Activated CD4-positive, alpha-beta T cell treated with anti-CD3 and anti-CD28 coated beads, Interleukin-2, amount 50 U/mL, for 4 hours (primary cell): ENCODE data around the gene NECTIN4.
A peak's percentile ranks its signal among the peaks of the same experiment; 100 is the strongest.
"Not testable (repeated sequence)": the region's sequence is repeated elsewhere in the genome, so short reads cannot be mapped to it uniquely, and the experiment has no call there.

Experiments
- DNase-seq, 2 experiments: peaks; one replicate each; pipeline ENCODE4 v3.0.0-alpha.2; 2020

NECTIN4 gene

GRCh38 chr1:161089251-161089924 is at the start of gene NECTIN4:
Gene NECTIN4 (minus strand): TSS chr1:161089558. CDS start chr1:161089296, 262 bp downstream.
- no peak for DNase-seq

GRCh38 chr1:161138431-161138830 is 49.1 kb upstream of the NECTIN4 start:
- DNase-seq = no peak

- no peak for DNase-seq
Measured at GRCh38 chr1:161137881-161138280, 48.5 kb upstream of the NECTIN4 start.

DNA sequence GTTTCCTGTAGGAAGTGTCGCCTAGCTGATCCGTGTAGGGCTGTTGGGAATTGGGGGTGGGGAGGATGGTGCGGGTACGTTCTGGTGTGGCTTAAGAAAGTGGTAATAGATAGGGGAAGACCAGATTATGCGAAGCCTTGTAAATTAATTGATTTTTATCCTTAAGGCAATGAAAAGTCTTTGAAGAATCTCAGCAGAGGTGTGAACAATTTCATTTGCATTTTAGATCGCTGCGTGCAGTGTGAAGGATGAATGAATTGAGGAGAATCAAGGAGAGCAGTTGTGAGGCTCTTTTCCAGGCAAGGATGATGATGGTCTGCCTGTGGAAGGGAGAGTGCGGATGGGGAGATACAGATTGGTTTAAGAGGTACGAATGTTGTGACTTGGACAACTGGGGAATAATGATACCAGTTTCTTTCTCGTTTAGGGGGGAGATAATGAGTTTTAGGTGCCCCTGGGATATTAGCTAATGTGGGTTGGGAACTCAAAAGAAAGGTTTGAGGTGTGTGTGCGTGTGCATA is 43.9 kb upstream of the NECTIN4 start:
- DNase-seq = no peak

- DNase-seq = peak; percentile 89 to 91
Measured at GRCh38 chr1:161132410-161133219, 43.3 kb upstream of the NECTIN4 start, which contains the start of gene DEDD. Gene DEDD (minus strand): TSS chr1:161132667. CDS start chr1:161124462, 8,205 bp downstream.

GRCh38 chr1:161131523-161132409 is 42.4 kb upstream of the NECTIN4 start:
- DNase-seq = no peak

GRCh38 chr1:161130266-161130665 is 40.9 kb upstream of the NECTIN4 start:
- no peak for DNase-seq

GRCh38 chr1:161128591-161129420 is 39.4 kb upstream of the NECTIN4 start:
- no peak for DNase-seq

DNA sequence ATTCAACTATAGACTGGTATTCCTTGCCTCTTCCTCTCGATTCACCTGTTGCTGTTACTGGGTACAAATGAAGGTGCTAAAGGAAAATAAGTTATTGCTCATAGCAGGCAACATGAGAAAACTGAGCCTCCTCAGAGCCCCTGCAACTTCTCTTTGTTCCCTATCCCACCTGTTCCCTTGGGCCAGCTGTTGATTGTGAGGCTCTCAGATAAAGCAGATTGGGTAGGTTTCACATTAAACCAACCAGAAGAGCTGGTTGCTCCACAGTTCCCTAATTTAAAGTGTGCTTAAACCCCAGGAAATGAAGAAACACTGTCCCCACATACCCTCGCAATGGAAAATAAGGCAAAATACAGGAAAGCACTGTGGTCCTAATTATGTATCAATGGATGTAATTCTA is 38.3 kb upstream of the NECTIN4 start:
- no peak for DNase-seq

- no peak for DNase-seq
Measured at GRCh38 chr1:161122967-161123366, 33.6 kb upstream of the NECTIN4 start.

GRCh38 chr1:161121834-161122233 is 32.5 kb upstream of the NECTIN4 start:
- no peak for DNase-seq

DNA sequence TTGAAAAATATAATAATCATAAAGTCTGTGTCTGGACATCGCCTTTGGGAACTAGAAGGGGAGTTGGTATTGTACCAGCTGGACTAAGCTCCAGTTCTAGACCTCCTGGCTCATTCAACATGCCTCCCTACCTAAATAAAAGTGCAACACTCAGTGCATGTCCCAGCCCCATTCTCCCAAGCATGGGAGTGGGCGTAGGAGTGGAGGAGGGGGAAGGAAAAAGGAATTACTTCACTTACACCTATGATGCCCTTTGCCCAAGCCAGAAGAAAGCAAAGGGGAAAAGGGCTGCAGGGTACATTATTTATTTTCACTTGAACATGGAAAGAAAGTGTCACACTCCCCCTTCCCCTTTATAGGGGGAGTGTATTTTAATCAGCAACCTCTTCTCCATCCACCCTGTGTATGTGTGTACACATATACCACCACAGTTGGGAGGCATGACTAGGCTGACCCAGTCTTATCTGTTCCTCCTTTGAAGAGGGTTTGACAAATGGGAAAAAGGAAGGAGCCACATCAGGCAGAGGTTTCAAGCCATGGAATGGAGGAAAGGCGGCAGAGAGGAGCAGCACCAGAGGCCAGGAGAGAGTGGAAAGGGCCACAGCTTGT is 31.8 kb upstream of the NECTIN4 start:
- no peak for DNase-seq

DNA sequence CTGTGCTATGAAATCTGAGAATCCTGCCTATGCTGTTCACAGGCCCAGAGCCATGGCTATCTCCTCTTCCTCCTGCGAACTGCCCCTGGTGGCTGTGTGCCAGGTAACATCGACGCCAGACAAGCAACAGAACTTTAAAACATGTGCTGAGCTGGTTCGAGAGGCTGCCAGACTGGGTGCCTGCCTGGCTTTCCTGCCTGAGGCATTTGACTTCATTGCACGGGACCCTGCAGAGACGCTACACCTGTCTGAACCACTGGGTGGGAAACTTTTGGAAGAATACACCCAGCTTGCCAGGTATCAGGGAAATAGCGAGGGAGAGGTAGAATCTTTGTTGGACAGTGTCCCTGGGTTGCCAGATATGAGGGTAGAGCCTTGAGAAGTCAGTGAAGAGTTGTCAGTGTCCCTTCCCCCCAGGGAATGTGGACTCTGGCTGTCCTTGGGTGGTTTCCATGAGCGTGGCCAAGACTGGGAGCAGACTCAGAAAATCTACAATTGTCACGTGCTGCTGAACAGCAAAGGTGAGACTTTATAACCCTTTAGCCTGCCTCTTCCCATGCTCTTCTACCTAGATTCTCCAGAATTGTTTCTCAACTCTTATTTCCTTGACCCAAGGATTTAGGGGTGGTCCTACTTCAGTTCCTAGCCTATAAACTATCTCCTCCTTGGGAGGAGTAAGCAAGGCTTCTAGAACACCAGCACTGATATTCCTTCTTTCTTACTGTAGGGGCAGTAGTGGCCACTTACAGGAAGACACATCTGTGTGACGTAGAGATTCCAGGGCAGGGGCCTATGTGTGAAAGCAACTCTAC is 29.9 kb upstream of the NECTIN4 start:
- peak; percentile 58 to 71 for DNase-seq

DNA sequence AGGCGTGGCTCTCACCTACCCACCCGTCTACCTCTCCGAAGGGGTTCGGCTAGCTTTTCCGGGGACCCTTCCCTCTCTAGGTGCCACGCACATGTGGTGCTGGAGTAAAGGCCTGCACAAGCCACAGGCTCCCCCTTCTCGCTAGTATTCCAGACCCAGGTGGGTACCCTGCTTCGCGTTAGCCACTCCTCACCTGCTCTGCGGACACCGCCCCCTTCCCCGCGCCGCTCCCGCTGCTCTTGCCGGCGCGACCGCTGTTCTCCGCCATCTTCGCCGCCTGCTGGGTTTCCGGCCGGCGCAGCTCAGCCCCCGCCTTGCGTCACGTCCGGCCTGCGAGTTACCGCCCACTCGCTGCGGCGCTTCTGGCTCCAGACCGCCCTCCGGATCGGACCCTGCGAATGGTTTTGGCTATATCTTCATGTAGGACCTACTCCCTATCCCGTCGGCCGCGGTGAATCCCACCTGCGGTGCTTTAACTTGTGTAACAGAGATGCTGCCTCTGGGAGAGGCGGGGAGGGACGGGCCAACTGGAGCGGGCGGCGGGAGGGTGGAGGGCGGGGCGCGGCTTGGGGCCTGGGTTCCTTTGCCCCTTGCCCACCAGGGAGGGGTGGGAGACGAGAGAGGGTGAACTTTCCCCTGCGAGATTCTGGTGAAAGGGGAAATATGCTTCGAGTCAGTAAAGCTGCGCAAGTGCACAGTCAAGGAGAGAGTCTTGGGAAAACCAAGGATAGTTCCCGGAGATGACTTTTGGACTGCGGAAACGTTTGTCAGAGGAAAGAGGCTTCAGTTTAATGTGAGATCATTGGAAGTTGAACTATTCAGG is 28.6 kb upstream of the NECTIN4 start, which contains the start of the genes NIT1 and PFDN2:
TSS of gene NIT1 (plus strand) at position 347 of the 823 bp plus-strand sequence. CDS start at position 419, 72 bp downstream.
TSS of gene PFDN2 (minus strand) at position 279 of the 823 bp plus-strand sequence. CDS start at position 268, 11 bp downstream.
- peak; percentile 79 to 81 for DNase-seq

- DNase-seq = not testable (repeated sequence)
Measured at GRCh38 chr1:161115961-161116360, 26.6 kb upstream of the NECTIN4 start.

DNA sequence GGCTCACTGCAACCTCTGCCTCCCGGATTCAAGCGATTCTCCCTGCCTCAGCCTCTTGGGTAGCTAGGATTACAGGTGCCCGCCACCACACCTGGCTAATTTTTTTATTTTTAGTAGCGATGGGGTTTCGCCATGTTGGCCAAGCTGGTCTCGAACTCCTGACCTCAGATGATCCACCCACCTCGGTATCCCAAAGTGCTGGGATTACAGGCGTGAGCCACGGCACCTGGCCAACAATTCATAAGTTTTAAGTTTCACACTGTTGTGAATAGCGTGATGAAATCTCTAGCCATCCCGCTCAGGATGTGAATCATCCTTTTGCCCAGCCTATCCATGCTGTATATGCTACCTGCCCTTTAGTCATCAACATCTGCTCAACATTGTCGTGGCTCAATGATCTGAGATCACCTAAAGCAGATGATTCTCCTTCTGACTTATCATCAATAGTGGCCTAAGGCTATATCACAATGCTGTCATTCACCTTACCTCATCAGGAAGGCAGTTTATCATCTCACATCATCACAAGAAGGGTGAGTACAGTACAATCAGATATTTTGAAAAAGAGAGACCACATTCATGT is 25.9 kb upstream of the NECTIN4 start:
- DNase-seq = no peak

DNA sequence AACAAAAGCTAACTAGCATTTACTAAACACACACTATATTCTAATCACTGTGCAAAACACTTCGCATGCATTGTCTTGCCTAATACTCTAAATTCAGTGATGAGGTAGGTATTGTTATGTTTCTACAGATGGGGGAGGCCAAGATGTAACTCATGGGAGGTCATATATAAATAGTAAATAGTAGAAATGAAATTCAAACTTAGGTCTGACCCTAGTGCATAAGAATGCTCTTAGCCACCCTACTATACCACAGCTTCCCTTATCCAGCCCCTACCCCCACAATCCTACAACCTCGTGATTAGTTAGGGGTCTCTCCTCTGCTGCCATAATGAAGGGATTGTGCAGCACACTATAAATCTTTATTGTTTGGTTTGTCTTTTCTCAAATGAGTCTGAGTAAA is 25.2 kb upstream of the NECTIN4 start:
- DNase-seq = no peak

DNA sequence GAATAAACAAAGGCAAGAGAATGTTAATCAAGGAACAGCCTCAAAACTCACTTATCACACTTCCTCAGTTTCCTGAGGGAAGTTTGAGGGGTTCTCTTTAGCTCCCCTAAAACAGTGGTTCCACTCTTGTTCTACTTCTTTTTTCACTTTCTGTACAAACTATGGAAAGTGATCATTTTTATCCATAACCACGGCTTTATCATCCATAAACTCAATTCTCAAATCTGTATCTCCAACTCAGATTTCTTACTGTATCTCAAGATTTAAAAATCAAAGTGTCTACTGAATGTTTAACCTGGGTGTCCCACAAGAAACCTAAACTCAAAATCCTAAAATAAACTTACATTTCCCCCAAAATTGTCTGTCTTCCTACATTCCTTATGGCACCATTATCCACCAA is 24.6 kb upstream of the NECTIN4 start:
- DNase-seq = no peak

GRCh38 chr1:161111527-161111926 is 22.2 kb upstream of the NECTIN4 start:
- no peak for DNase-seq
